HCT116 (cell line): ENCODE results near the gene CNTN4. TPM values are rescaled to one million over a fixed set of nuclear protein-coding genes. Genes with fewer than 3 reads are reported as not detected.

ENCODE experiments used
- ATAC-seq: fragments of 200-7000 bp; cut with Tn5 transposase; 2 replicates; pipeline ENCODE4 v1.9.1; 2020; ENCODE audit warnings: mild to moderate bottlenecking, moderate library complexity
- BruUV-seq: library from RNA; stranded (reverse); fragments of 400-500 nt; replicated peaks from 2 replicates; lab custom pipeline; 2021; lab: Mats Ljungman, UMichigan
- CTCF ChIA-PET: fragments of 300-600 bp; sonication (Branson Sonifier 250); formaldehyde crosslinking; loops from one replicate; lab custom pipeline; 2021; ENCODE audit warnings: antibody characterized with exemption; lab: Charles Lee
- POLR2A ChIA-PET: fragments of 300-600, 350-600 bp; sonication (Branson Sonifier 250); formaldehyde crosslinking; loops from one replicate; lab custom pipeline; 2021; ENCODE audit warnings: antibody characterized with exemption; lab: Charles Lee
- RAD21 ChIA-PET, 2 experiments: fragments of 300-600 bp; sonication (Branson Sonifier 250); formaldehyde crosslinking; loops; one replicate each; lab custom pipeline; 2023; ENCODE audit warnings: low total read pairs in 2 of 2; ENCODE audit not compliant: uncharacterized antibody in 2 of 2, unreplicated experiment in 2 of 2, low non-redundant PET in 1 of 2; lab: Charles Lee
- DNase-seq: peaks from one replicate; pipeline ENCODE4 v3.0.0-alpha.2; 2010; ENCODE audit warnings: low read depth, low spot score
- H2AFZ ChIP-seq: fragments of 200-600 bp; shearing (Covaris generic), sonication (generic); 2 replicates; pipeline ENCODE4 v1.6.1; 2017; ENCODE audit warnings: low read depth, mixed run types, mixed read lengths, antibody characterized with exemption, low read length; ENCODE audit not compliant: poor library complexity, severe bottlenecking
- H3K27ac ChIP-seq: 2 replicates; pipeline ENCODE4 v1.5.1; 2012; ENCODE audit warnings: low read depth, low read length
- H3K27me3 ChIP-seq: fragments of 200-600 bp; sonication (generic); 2 replicates; pipeline ENCODE4 v1.6.1; 2016; ENCODE audit warnings: mixed run types, low read length, mixed read lengths; ENCODE audit not compliant: insufficient read depth
- H3K36me3 ChIP-seq, 2 experiments: fragments of 200-500 bp in 1 of 2; fragments of 200-600 bp in 1 of 2; sonication (Bioruptor generic) in 1 of 2; sonication (generic) in 1 of 2; 2 replicates each; pipeline versions ENCODE4 v1.5.1 to v1.6.1; 2014 to 2016; ENCODE audit warnings: low read length in 2 of 2, inconsistent platforms in 1 of 2, mixed read lengths in 1 of 2, mixed run types in 1 of 2; ENCODE audit not compliant: insufficient read depth in 2 of 2, control insufficient read depth in 1 of 2
- H3K4me1 ChIP-seq, 2 experiments: fragments of 200-600 bp in 1 of 2; sonication (generic) in 1 of 2; 2 replicates each; pipeline versions ENCODE4 v1.5.1 to v1.6.1; 2012 to 2017; ENCODE audit warnings: low read length in 2 of 2, inconsistent platforms in 1 of 2, mild to moderate bottlenecking in 1 of 2, mixed read lengths in 1 of 2, mixed run types in 1 of 2, moderate library complexity in 1 of 2; ENCODE audit not compliant: insufficient read depth in 2 of 2, control insufficient read depth in 1 of 2
- H3K4me2 ChIP-seq: fragments of 200-600 bp; sonication (generic); 2 replicates; pipeline ENCODE4 v1.6.1; 2017; ENCODE audit warnings: mixed run types, low read length, mixed read lengths
- H3K4me3 ChIP-seq, 2 experiments: fragments of 200-600 bp in 1 of 2; sonication (generic) in 1 of 2; replicated peaks in 1 of 2; 2 replicates each; pipeline ENCODE4 v1.5.1; 2011 to 2016; ENCODE audit warnings: low read length in 2 of 2, control low read depth in 1 of 2, low read depth in 1 of 2, mild to moderate bottlenecking in 1 of 2, mixed read lengths in 1 of 2, mixed run types in 1 of 2
- H3K79me2 ChIP-seq: fragments of 200-600 bp; sonication (generic); 2 replicates; pipeline ENCODE4 v1.6.1; 2017; ENCODE audit warnings: mild to moderate bottlenecking, mixed run types, low read length, moderate library complexity, mixed read lengths; ENCODE audit not compliant: insufficient read depth
- H3K9ac ChIP-seq: fragments of 200-600 bp; sonication (generic); 2 replicates; pipeline ENCODE4 v1.6.1; 2016; ENCODE audit warnings: low read length, mixed read lengths
- H3K9me2 ChIP-seq: fragments of 200-600 bp; sonication (generic), shearing (Covaris generic); 2 replicates; pipeline ENCODE4 v1.6.1; 2017; ENCODE audit warnings: mixed run types, mild to moderate bottlenecking, moderate library complexity; ENCODE audit not compliant: insufficient read depth
- H3K9me3 ChIP-seq, 2 experiments: fragments of 200-500 bp in 1 of 2; fragments of 200-600 bp in 1 of 2; sonication (Bioruptor generic) in 1 of 2; sonication (generic) in 1 of 2; 2 replicates each; pipeline ENCODE4 v1.6.1; 2014 to 2017; ENCODE audit warnings: low read length in 2 of 2, mixed read lengths in 2 of 2, inconsistent platforms in 1 of 2, low read depth in 1 of 2, mild to moderate bottlenecking in 1 of 2, mixed run types in 1 of 2, moderate library complexity in 1 of 2; ENCODE audit not compliant: control insufficient read depth in 1 of 2, insufficient read depth in 1 of 2
- H4K20me1 ChIP-seq: fragments of 200-600 bp; sonication (generic), shearing (Covaris generic); 2 replicates; pipeline ENCODE4 v1.6.1; 2017; ENCODE audit warnings: mixed run types, mild to moderate bottlenecking, moderate library complexity; ENCODE audit not compliant: insufficient read depth
- CBX3 ChIP-seq: IDR thresholded peaks from 2 replicates; pipeline ENCODE4 v1.6.1; 2012; ENCODE audit warnings: low read depth
- CEBPB ChIP-seq: IDR thresholded peaks from 2 replicates; pipeline ENCODE4 v1.6.1; 2012; ENCODE audit warnings: low read depth
- ELF1 ChIP-seq: IDR thresholded peaks from 2 replicates; pipeline ENCODE4 v1.6.1; 2012; ENCODE audit warnings: low read depth, borderline replicate concordance
- EZH2 ChIP-seq: fragments of 200-600 bp; sonication (generic); IDR thresholded peaks from 2 replicates; pipeline ENCODE4 v1.6.1; 2017; ENCODE audit warnings: antibody characterized with exemption, mixed run types
- EZH2phosphoT487 ChIP-seq: fragments of 200-600 bp; IDR thresholded peaks from 2 replicates; pipeline ENCODE4 v1.6.1; 2018; ENCODE audit warnings: antibody characterized with exemption, borderline replicate concordance
- FOSL1 ChIP-seq: IDR thresholded peaks from 2 replicates; pipeline ENCODE4 v1.6.1; 2012; ENCODE audit warnings: low read depth
- POLR2AphosphoS5 ChIP-seq: IDR thresholded peaks from 2 replicates; pipeline ENCODE4 v1.6.1; 2011; ENCODE audit warnings: mild to moderate bottlenecking, low read depth, low read length, moderate library complexity
- SIN3A ChIP-seq: IDR thresholded peaks from 2 replicates; pipeline ENCODE4 v1.6.1; 2012; ENCODE audit warnings: low read depth
- SRF ChIP-seq: IDR thresholded peaks from 2 replicates; pipeline ENCODE4 v1.6.1; 2012; ENCODE audit warnings: low read depth
- ZFX ChIP-seq: fragments of 450-650 bp; IDR thresholded peaks from 2 replicates; pipeline ENCODE4 v1.6.1; 2017
- ZNF274 ChIP-seq: fragments of 200-500 bp; sonication (Bioruptor generic); IDR thresholded peaks from 2 replicates; pipeline ENCODE4 v1.6.1; 2014; ENCODE audit warnings: mild to moderate bottlenecking, low read depth, low read length, inconsistent platforms
- intact Hi-C: fragments of 100-400 bp; cut with micrococcal nuclease; formaldehyde crosslinking; loops from 2 replicates; pipeline ENCODE4 v1.10.0; 2022
- total RNA-seq: library from RNA; stranded (reverse); gene quantifications from one replicate; pipeline ENCODE4 v1.2.1, GENCODE V29; 2021; ENCODE audit not compliant: unreplicated experiment

The CNTN4 gene
- total RNA-seq, 1 experiment from 2014 or later = not detected

GRCh38 chr3:2250783-2251182 lies 152.1 kb downstream of the CNTN4 start:
- ATAC-seq = no peak
- no peak for DNase-seq
- ChIA-PET POLR2A (no interaction called here), CTCF (no interaction called here), RAD21 (no interaction called here)
- peaks cover 0 to 16% of the 10 kb centered on the region in 2 experiments; a peak in 2 of 4 replicates for H3K9me3 ChIP-seq
- H4K20me1 ChIP-seq = no peaks in the 10 kb centered on the region
- no peak overlapping the region for H3K9ac ChIP-seq
- TF ChIP-seq EZH2 = no peak
- no peaks in the 10 kb centered on the region for H3K27me3 ChIP-seq
- H3K27ac ChIP-seq = no peak overlapping the region
- H3K79me2 ChIP-seq = no peaks in the 10 kb centered on the region
- intact Hi-C loops = no loop called here
- H2AFZ ChIP-seq = no peak overlapping the region
- no peak overlapping the region for H3K4me3 ChIP-seq
- H3K36me3 ChIP-seq = no peaks in the 10 kb centered on the region
- no peak overlapping the region for H3K4me2 ChIP-seq
- no TSS peak for BruUV-seq
- no peaks in the 10 kb centered on the region for H3K4me1 ChIP-seq
- H3K9me2 ChIP-seq = no peaks in the 10 kb centered on the region

DNA sequence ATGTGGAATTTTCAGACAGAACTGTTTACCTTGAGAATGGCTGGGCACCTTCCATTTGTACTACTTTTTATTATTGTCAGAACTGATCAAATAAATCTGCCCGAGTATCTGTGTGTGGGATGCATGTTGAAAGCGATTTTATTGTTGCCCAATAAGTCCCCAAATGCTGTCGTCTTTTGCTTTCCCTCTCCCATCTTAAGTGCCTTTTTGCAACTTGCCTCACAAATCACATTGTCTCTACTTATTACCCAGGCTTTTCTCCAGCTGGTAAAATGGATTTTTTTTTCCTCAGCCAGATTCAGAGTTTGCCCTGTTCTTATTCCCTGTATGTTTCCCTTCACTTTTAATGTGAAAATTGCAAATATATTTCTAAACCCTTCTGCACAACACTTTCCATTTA lies 163.1 kb downstream of the CNTN4 start:
- Histone ChIP-seq H3K4me2 (no peak overlapping the region), H3K79me2 (no peaks in the 10 kb centered on the region), H3K27ac (no peak overlapping the region), H3K36me3 (no peaks in the 10 kb centered on the region), H3K9me3 (peaks cover 12 to 17% of the 10 kb centered on the region in 2 experiments; a peak in 2 of 4 replicates), H3K4me1 (no peaks in the 10 kb centered on the region), H4K20me1 (no peaks in the 10 kb centered on the region), H3K9me2 (no peaks in the 10 kb centered on the region), H3K27me3 (no peaks in the 10 kb centered on the region), H3K9ac (no peak overlapping the region), H2AFZ (no peak overlapping the region), H3K4me3 (no peak overlapping the region)
- RAD21 ChIA-PET = no interaction called here
- no peak for TF ChIP-seq CBX3
- TF ChIP-seq SRF = no peak
- TF ChIP-seq ZNF274 = no peak
- TF ChIP-seq ZFX = no peak
- no peak for TF ChIP-seq FOSL1
- TF ChIP-seq EZH2 = no peak
- TF ChIP-seq SIN3A = no peak
- no peak for TF ChIP-seq CEBPB
- TF ChIP-seq POLR2AphosphoS5 = no peak
- TF ChIP-seq ELF1 = no peak
- no peak for TF ChIP-seq EZH2phosphoT487
- POLR2A ChIA-PET = no interaction called here
- intact Hi-C loops = no loop called here
- DNase-seq (no peak), ATAC-seq (no peak)
- BruUV-seq = no TSS peak
- CTCF ChIA-PET = no interaction called here
